LoVo (cell line): Measurements from ENCODE around the gene RTBDN.
"Not testable (repeated sequence)": the region's sequence is repeated elsewhere in the genome, so short reads cannot be mapped to it uniquely, and the experiment has no call there.

ENCODE experiments used
- DNase-seq: peaks from one replicate; pipeline ENCODE4 v3.0.0-alpha.2; 2016; ENCODE audit warnings: low spot score

Gene RTBDN

GRCh38 chr19:12817810-12818209 is 16.6 kb downstream of the RTBDN start:
- not testable (repeated sequence) for DNase-seq

DNA sequence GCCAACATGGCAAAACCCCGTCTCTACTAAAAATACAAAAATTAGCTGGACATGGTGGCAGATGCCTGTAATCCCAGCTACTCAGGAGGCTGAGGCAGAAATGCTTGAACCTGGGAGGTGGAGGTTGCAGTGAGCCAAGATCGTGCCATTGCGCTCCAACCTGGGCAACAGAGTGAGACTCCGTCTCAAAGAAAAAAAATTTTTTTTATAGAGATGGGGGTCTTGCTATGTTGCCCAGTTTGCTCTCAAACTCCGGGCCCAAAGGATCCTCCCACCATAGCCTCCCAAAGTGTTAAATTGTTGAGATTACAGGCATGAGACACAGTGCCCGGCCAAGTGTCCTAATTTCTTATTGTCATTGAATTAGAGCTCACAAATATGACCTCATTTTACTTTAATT is 17.2 kb downstream of the RTBDN start:
- DNase-seq: not testable (repeated sequence)

GRCh38 chr19:12815088-12815487 is 19.3 kb downstream of the RTBDN start:
- DNase-seq: no peak

GRCh38 chr19:12806242-12807081 is 27.9 kb downstream of the RTBDN start, which contains the start of gene RNASEH2A:
RNASEH2A (plus strand) TSS chr19:12806584; CDS start chr19:12806674, 90 bp downstream.
- peak; percentile 92 for DNase-seq

GRCh38 chr19:12804051-12804450 is 30.3 kb downstream of the RTBDN start:
- DNase-seq: no peak

DNA sequence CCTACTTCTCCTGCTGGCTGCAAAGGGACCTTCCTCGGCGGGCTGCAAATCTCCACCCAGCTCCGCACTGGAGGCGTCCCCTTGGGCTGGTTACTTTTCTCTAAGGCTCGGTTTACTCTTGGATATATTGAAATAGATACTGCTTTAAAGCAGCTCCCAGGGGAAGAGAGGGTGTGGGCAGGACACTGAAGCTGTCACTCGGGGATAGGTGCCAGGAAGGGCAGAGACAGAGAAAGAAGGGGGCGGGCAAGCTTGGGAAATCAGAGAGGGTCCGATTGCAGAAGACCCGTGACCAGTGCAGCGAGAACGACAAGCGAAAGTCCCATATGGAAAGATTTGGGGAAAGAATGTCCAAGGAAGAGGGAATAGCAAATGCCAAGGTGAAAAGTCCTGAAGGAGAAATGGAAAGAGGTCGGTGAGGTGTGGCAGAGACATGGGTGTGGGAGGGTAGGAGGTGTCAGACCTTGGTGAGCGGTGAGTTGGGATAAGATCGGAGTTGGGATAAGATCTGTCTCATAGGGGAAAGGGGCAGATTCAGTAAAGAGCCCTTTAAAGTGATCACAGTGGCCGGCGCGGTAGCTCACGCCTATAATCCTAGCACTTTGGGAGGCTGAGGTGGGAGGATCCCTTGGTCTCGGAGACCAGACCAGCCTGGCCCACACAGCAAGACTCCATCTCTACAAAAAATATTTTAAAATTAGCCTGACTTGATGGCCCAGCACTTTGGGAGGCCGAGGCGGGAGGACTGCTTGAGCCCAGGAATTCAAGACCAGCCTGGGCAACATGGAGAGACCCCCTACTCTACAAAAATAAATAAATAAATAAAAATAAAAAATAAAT is 31.9 kb downstream of the RTBDN start:
- no peak for DNase-seq

DNA sequence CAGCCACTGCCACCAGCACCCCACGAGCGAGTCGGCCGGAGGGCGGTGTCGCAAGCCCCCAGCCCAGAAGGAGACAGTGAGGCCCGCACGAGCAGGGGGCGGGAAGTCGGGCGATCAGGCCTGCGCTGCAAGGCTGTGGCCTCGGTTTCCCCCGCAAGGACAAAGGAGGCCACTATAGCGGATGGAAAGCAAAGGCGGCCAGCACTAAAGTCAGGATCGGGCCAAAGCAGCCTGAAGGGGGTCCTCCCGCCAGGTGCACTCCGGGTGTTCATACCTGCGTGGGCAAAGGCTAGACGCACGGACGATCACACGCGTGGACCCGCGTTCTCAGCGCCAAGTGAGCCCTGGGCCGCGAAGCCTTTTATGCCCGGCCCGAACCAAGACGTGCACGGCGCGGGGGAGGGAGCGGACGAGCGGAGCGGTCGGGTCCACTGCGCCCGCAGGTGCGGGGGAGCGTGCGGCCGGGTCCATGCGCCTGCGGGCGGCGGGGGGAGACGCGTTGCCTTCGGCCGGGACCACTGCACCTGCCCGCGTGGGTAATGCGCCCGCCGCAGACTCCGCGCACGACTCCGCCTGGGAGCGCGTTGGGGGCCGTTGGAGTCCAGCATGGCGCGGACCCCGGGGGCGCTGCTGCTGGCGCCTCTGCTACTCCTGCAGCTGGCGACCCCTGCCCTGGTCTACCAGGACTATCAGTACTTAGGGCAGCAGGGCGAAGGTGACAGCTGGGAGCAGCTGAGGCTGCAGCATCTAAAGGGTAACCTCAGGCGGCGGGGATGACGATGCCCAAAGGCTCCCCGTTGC is 32.7 kb downstream of the RTBDN start, which contains the start of the genes PRDX2 and THSD8:
PRDX2 (minus strand) TSS at position 335 of the 801 bp plus-strand sequence. CDS start 539 bp downstream, outside the sequence.
THSD8 (plus strand) TSS at position 604 of the 801 bp plus-strand sequence; CDS start at position 607, 3 bp downstream.
- DNase-seq: peak; percentile 84

DNA sequence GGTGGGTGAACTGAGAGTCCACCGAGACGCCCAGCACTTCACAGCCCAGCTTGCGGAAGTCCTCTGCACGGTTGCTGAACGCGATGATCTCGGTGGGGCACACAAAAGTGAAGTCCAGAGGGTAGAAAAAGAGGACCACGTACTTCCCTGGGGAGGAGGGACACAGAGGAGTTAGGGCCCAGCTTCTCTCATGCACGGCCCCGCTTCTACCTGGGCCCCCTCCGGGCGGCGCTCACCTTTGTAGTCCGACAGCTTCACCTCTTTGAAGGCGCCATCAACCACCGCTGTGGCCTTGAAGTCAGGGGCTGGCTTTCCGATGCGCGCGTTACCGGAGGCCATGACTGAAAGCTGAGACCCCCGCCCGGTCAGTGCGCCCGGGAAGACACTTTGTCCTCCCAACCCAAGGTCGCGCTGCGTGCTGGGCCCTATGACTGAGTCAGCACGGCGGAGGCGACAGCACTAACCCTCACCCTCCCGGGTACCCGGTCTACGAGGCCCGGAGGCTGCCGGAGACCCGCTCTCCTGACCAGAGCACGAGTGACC is 33.4 kb downstream of the RTBDN start:
- DNase-seq: no peak

DNA sequence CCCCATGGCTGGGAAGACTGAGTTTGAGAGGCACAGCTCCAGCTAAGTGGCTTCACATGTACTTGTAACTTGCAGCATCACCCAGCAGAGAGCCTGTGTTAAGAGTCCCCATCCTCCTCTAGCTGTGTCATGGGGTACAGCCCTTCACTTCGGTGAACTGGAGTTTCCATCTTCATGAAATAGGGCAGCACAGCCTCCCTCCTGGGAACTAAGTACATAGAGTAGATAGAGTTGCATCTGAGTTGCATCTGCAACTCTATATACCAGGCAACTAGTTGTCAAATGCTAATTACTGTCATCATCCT is 34.0 kb downstream of the RTBDN start:
- DNase-seq: no peak

GRCh38 chr19:12799742-12800465 is 34.5 kb downstream of the RTBDN start:
- no peak for DNase-seq

DNA sequence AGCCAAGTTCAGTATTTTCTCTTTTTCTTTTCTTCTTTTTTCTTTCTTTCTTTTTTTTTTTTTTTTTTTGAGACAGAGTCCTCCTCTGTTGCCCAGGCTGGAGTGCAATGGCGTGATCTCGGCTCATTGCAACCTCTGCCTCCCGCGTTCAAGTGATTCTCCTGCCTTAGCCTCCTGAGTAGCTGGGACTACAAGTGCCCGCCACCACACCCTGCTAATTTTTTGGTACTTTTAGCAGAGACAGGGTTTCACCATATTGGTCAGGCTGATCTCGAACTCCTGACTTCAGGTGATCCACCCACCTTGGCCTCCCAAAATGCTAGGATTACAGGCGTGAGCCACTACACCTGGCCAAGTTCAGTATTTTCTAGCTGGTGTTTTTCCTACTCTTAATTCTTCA is 36.8 kb downstream of the RTBDN start:
- not testable (repeated sequence) for DNase-seq

DNA sequence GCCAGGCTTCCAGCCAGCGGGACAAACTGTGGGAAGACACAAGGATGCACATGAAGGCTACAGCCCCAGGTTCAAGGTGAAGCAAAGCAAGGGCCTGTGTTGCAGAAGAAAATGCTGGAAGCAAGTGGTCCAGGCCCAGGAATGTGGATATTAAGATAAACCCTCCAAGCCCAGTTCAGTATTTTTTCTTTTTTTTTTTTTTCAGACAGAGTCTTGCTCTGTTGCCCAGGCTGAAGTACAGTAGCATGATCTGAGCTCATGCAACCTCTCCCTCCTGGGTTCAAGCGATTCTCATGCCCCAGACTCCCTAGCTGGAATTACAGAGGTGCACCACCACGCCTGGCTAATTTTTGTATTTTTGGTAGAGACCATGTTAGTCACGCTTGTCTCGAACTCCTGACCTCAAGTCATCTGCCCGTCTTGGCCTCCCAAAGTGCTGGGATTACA is 37.2 kb downstream of the RTBDN start:
- DNase-seq: no peak

DNA sequence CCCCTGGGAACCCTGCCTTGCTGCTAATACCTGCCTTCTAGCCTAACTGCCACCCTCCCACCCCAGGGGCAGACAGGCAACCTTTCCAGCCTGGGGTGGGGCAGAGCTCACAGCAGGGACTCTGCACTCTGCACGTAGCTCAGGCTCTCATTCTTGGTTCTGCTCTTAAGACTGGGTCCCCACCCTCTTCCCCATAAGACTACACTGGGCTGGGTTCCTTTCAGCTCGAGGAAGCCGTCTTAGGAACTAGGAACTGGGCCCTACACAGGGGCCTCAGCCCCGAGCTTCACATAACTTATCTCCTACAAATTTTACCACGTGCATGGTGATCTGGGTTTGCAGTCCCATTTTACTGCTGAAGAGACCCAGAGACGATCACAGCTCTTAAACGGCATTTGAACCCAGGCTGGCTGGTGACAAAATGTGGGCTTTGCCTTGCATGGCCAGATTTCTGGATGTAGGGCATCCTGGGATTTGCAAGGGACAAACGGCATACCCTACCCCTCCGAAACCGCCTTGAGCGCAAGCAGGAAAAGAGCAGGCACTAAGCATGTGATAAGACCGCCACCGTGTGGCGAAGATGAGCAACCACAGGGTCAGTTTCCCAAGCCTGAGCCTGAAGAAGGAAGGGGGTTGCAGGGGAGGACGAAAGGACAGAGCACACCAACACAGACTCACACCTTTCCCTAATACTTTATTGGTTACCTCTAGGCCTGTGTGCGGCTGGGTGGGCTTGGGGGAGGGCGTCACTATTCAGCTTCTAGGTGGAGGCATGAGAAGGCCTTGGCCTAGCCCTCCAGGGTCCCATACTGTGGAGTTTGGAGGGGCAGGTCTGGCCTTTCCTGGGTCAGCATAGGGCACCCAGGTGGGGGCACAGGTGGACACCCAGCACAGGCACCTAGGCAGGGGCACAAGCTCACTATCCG is 38.0 kb downstream of the RTBDN start:
- DNase-seq: peak; percentile 81

DNA sequence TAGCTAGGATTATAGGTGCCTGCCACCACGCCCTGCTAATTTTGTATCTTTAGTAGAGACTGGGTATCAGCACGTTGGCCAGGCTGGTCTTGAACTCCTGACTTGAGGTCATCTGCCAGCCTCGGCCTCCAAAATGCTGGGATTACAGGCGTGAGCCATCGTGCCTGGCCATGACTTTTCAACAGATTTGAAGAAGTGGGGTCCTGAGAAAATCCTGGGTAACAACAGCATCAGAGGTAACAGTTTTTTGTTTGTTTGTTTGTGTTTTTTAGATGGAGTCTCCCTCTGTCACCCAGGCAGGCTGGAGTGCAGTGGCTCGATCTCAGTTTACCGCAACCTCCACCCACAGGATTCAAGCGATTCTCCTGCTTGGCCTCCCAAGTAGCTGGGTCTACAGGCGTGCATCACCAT is 39.4 kb downstream of the RTBDN start:
- no peak for DNase-seq

DNA sequence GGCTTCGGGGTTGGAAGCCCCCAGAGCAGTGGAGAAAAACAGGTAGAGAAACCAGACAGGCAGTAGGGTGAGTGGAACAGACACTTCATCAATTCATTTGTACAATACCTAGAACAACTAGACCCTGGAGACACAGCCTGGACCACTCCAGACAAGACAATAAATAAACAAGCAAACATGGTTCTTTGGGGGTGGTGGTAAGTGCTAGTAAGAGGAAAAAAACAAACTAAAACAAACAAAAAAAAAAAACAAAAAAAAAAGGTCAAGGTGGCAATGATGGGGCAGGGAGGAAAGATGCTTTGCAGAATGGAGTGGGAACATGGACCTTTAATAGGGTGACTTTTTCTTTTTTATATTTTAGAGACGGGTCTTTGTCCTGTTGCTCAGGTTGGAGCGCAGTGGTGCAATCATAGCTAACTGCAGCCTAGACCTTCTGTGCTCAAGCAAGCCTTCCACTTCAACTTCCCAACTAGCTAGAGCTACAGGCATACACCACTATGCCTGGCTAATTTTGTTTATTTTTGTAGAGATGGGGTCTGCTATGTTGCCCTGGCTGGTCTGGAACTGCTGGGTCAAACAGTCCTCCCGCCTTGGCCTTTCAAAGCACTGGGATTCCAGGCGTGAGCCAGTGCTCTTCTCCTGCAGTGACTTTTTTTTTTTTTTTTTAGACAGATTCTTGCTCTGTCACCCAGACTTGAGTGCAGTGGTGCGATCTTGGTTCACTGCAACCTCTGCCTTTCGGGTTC is 40.0 kb downstream of the RTBDN start:
- DNase-seq: no peak

GRCh38 chr19:12793290-12794195 is 40.8 kb downstream of the RTBDN start:
- DNase-seq: peak; percentile 96

DNA sequence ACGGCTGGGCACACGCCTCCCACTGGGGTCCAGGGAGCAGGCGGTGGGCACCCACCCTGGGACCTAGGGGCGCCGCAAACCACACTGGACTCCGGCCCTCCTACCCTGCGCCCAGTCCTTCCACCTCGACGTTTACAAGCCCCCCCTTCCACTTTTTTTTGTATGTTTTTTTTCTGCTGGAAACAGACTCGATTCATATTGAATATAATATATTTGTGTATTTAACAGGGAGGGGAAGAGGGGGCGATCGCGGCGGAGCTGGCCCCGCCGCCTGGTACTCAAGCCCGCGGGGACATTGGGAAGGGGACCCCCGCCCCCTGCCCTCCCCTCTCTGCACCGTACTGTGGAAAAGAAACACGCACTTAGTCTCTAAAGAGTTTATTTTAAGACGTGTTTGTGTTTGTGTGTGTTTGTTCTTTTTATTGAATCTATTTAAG is 41.5 kb downstream of the RTBDN start:
- DNase-seq: no peak
